GM06990 (cell line): ENCODE measurements around the gene TBC1D4.
"Not testable (repeated sequence)": the region's sequence is repeated elsewhere in the genome, so short reads cannot be mapped to it uniquely, and the experiment has no call there.

ENCODE experiments used
- DNase-seq: peaks from one replicate; pipeline ENCODE4 v3.0.0-alpha.2; 2011; ENCODE audit not compliant: insufficient read length; ENCODE audit errors: extremely low read depth
- H3K27me3 ChIP-seq: replicated peaks from 2 replicates; pipeline ENCODE4 v1.6.0; 2011; ENCODE audit warnings: low read length; ENCODE audit not compliant: control insufficient read depth, insufficient read depth
- H3K36me3 ChIP-seq: 2 replicates; pipeline ENCODE4 v1.5.1; 2011; ENCODE audit warnings: low read length; ENCODE audit not compliant: control insufficient read depth, insufficient read depth
- H3K4me3 ChIP-seq: replicated peaks from 2 replicates; pipeline ENCODE4 v1.5.1; 2011; ENCODE audit warnings: low read depth, mild to moderate bottlenecking, control low read depth, low read length
- CTCF ChIP-seq: IDR thresholded peaks from 2 replicates; pipeline ENCODE4 v1.5.1; 2011; ENCODE audit warnings: low read length, control low read depth, mild to moderate bottlenecking, inconsistent platforms; ENCODE audit not compliant: insufficient read depth, poor library complexity, severe bottlenecking

TBC1D4 gene

GRCh38 chr13:75255147-75255546 lies 226.8 kb downstream of the TBC1D4 start:
- H3K36me3 ChIP-seq: no peaks in the 10 kb centered on the region
- no peak for DNase-seq
- peaks cover 2% of the 10 kb centered on the region; the same call in 1 of the 2 replicates for H3K27me3 ChIP-seq
- no peak overlapping the region for H3K4me3 ChIP-seq
- no peak for TF ChIP-seq CTCF

GRCh38 chr13:75251188-75251587 lies 230.8 kb downstream of the TBC1D4 start:
- Histone ChIP-seq H3K27me3 (peaks cover 2% of the 10 kb centered on the region; the same call in 1 of the 2 replicates), H3K4me3 (no peak overlapping the region), H3K36me3 (no peaks in the 10 kb centered on the region)
- DNase-seq: no peak
- TF ChIP-seq CTCF: no peak

- no peak for DNase-seq
- TF ChIP-seq CTCF: no peak
- H3K4me3 ChIP-seq: no peak overlapping the region
- peaks cover 2% of the 10 kb centered on the region; the same call in 1 of the 2 replicates for H3K27me3 ChIP-seq
- H3K36me3 ChIP-seq: no peaks in the 10 kb centered on the region
Observed at GRCh38 chr13:75250526-75251178, 231.3 kb downstream of the TBC1D4 start.

- not testable (repeated sequence) for H3K27me3 ChIP-seq, DNase-seq, H3K4me3 ChIP-seq, H3K36me3 ChIP-seq
Observed at GRCh38 chr13:75245578-75245977, 236.4 kb downstream of the TBC1D4 start.

- not testable (repeated sequence) for DNase-seq, H3K27me3 ChIP-seq, H3K4me3 ChIP-seq, H3K36me3 ChIP-seq
Observed at GRCh38 chr13:75240240-75240639, 241.7 kb downstream of the TBC1D4 start.

GRCh38 chr13:75236774-75237173 lies 245.2 kb downstream of the TBC1D4 start:
- Histone ChIP-seq H3K27me3 (no peaks in the 10 kb centered on the region), H3K4me3 (no peak overlapping the region), H3K36me3 (no peaks in the 10 kb centered on the region)
- no peak for TF ChIP-seq CTCF
- no peak for DNase-seq
